Stimulated activated CD4-positive, alpha-beta T cell treated with anti-CD3 and anti-CD28 coated beads, Interleukin-2, amount 100 ng/mL, for 24 hours (primary cell): ENCODE results near the gene SPSB2.
A peak's percentile ranks its signal among the peaks of the same experiment; 100 is the strongest.
"Not testable (repeated sequence)": the region's sequence is repeated elsewhere in the genome, so short reads cannot be mapped to it uniquely, and the experiment has no call there.

Source experiments
- DNase-seq, 2 donors: peaks; one replicate each; pipeline ENCODE4 v3.0.0-alpha.2; 2020

SPSB2 gene

DNA sequence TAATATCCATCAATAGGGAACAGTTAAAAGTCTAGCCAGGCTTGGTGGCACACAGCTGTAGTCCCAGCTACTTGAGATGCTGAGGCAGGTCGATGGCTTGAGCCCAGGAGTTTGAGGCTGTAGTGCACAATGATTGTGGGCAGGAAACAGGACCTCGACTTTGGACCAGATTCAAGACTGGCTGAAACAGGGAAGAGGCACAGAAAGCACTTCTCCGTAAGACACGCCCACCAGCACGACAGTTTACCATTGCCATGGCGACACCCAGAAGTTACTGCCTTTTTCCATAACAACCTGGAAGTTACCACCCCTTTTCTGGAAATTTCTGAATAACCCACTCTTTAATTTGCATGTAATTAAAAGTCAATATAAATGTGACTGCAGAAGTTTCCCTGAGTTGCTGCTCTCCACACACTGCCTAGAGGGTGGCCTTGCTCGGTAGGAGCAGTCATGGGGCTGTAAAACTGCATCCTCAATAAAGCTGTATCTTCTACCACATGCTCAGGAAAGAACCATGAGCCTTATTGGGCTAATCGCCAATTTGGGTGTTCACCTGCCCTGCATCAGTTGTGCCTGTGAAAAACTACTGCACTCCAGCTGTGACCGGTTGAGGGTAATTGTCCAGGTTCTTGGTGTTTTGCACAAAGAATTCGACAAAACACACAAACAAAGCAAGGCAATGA lies 26.9 kb upstream of the SPSB2 start:
- peak in 1 of 2 donors; percentile 29 for DNase-seq

- DNase-seq, result no peak
Measured at GRCh38 chr12:6899427-6899826, 26.3 kb upstream of the SPSB2 start.

DNA sequence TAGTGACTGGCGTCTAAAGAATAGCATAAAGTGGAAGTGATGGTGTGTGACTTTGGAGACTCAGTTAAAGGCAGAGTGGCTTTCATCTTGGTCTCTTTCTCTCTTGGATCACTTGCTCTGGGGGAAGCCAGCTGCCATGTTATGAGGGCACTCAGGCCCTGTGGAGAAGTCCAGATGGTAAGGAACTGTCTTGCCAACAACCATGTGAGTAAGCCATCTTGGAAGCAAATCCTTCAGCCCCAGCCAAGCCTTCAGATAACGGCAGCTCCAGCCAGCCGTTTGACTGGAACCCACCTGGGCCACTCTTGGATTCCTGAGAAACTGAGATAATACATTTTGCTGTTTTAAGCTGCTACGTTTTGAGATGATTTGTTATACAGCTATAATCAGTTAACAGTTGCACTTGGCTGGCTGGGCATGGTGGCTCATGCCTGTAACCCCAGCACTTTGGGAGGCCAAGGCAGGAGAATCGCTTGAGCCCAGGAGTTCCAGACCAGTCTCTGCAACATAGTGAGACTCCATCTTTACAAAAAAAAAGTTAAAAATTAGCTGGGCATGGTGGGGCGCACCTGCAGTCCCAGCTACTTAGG lies 23.8 kb upstream of the SPSB2 start:
- no peak for DNase-seq

- no peak for DNase-seq
Measured at GRCh38 chr12:6894321-6894720, 21.2 kb upstream of the SPSB2 start.

GRCh38 chr12:6892683-6893082 lies 19.6 kb upstream of the SPSB2 start:
- not testable (repeated sequence) for DNase-seq

- no peak for DNase-seq
Measured at GRCh38 chr12:6891646-6892001, 18.5 kb upstream of the SPSB2 start.

DNA sequence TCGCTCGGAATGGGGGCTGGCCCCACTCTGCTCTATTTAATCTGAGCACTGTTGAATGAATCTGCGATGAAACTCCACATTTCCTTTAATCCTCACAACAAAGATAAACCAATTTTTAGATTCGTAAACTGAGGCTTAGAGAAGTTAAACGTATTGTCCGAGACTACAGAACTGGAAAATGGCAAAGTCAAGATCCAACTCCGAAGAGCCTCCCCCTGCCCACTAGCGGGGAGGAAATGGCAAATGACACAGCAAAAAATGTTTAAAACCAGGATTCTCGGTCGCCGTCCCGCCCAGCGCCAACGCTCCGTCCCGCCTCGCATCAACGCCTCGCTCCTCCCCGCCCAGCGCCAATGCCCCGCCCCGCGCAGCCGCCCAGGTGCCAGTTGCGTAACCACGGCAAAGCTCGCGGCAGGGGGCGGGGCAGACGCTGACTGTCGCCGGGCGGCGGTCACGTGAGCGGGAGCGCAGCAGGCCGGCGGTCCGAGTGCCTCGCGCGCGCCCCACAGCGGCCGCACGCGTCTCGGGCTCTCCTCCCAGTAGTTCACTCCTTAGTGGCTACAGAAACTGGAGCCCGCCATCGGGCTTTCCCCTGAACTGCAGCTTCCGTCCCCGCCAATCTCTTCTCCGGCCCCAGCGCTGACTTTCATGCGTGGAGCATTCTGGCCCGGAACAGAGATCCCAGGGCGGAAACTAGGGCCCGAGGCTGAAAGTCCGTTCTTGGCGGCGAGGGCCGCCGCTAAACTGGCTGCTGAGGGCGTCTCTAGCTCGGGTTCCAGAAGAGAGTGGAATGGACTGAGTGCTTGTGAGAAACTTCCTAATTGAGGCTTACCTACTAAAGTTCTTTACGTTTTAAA lies 17.9 kb upstream of the SPSB2 start:
- DNase-seq, result peak; percentile 100

DNA sequence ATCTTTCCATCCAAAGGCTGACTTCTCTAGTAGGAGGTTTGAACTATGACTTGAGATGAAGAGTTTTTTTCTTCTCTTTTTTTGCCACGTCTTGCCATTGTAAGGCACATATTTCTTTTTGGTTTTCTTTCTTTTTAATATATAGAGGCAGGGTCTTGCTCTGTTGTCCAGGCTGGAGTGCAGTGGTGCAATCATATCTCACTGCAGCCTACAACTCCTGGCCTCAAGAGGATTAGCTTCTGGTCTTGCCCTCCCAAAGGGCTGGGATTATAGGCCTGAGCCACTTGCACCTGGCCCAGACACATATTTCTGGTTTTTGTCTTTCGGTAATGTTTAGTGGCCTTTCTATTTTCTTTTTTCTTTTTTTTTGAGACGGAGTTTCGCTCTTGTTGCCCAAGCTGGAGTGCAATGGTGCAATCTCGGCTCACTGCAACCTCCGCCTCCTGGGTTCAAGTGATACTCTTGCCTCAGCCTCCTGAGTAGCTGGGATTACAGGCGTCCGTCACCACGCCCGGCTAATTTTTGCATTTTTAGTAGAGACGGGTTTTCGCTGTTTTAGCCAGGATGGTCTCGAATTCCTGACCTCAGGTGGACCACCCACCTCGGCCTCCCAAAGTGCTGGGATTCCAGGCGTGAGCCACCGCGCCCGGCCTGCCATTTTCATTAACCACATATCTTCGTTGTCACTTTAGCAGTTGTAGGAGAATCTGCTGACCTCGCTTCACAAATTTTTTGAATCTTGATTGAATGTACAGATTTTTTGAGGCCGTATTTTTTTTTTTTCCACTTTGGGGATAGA lies 16.9 kb upstream of the SPSB2 start:
- not testable (repeated sequence) for DNase-seq

GRCh38 chr12:6888794-6889193 lies 15.7 kb upstream of the SPSB2 start:
- DNase-seq, result not testable (repeated sequence)

DNA sequence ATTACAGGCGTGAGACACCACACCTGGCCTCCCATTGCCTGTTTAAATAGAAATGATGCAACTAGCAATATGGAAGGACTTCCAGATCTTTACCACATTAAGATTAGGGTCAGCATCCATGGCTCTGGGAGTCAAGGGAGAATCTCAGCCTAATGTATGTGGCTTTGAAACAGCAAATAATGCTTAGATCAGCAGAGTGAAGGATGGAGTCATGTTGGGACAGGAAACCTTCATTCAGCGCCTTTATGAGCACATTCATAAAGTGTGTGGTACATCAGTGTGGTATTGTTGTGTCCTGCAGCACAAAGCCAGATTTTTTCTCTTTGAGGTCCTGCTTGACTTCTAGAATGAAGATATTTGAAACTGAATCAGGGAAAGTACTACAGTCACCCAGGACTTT lies 15.3 kb upstream of the SPSB2 start:
- DNase-seq, result no peak

DNA sequence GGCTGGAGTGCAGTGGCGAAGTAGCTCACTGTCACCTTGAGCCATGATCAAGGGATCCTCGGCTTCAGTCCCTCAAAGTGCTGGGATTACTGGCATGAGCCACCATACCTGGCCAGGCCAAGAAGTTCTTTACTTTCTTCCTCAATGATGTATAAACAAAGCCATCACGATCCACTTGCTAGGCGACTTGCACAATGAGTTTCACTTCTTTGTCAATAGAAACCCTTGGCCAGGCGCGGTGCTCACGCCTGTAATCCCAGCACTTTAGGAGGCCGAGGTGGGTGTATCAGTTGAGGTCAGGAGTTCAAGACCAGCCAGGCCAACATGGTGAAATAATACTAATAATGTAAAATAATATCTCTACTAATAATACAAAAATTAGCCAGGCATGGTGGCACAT lies 14.4 kb upstream of the SPSB2 start:
- no peak for DNase-seq

DNA sequence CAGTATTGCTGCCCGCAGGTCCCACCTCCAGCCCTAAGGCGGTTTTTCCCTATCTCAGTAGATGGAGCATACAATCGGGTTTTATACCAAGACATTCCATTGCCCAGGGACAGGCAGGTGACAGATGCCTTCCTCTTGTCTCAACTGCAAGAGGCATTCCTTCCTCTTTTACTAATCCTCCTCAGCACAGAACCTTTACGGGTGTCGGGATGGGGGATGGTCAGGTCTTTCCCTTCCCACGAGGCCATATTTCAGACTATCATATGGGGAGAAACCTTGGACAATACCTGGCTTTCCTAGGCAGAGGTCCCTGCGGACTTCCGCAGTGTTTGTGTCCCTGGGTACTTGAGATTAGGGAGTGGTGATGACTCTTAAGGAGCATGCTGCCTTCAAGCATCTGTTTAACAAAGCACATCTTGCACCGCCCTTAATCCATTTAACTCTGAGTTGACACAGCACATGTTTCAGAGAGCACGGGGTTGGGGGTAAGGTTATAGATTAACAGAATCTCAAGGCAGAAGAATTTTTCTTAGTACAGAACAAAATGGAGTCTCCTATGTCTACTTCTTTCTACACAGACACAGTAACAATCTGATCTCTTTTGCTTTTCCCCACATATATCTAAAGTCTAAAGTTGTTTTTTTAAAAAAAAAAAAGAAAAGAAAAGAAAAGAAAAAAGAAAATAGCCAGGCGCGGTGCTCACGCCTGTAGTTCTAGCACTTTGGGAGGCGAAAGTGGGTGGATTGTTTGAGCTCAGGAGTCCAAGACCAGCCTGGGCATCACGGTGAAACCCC lies 13.3 kb upstream of the SPSB2 start:
- not testable (repeated sequence) for DNase-seq

DNA sequence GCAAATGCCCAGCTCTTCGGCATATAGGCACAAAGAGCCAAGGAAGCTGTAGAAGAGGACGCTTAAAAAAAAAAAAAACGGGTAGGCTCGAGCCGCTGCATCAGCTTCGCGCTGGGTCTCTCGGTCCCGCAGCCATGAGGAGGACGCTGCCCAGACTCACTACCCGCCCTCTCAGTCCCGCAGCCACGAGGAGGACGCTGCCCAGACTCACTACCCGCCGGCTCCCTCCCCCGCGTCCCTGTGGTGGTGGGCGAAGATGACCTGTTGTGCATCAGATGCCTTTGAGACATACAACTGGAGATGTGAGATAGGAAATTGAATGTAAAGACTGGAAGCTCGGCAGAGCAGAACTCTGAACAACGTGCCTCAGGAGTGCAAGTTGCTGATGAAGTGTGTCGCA lies 11.4 kb upstream of the SPSB2 start:
- no peak for DNase-seq

DNA sequence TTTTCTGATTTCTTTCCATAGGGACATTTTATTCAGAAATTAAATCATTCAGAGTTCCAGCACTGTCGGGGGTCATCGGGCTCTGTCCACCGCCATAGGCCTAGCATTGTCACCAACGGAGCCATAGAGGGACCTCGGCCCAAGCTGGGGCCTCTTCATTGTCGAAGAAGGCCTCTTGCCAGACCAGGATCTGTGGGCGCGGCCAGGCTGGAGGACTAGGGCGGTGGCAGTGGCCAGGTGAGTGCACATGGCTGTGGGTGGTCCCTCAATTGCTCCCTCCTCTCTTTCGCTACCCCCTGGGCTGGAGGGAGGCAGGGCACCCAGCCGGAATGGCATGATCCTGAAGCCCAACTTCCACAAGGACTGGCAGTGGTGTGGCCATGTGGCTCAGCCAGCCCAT lies 10.6 kb upstream of the SPSB2 start:
- DNase-seq, result no peak

DNA sequence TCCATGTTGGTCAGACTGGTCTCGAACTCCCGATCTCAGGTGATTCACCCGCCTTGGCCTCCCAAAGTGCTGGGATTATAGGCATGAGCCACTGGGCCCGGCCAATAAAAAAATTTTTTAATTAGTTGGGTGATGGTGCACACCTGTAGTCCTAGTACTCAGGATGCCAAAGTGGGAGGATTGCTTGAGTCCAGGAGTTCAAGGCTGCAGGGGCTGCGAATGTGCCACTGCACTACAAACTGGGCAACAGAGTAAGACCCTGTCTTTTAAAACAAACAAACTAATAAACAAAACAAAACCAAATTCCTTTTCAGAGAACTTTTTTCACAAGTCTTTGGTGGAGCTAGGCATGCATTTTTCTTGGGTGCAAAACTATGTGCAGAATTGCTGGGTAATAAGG lies 10.1 kb upstream of the SPSB2 start:
- DNase-seq, result no peak

DNA sequence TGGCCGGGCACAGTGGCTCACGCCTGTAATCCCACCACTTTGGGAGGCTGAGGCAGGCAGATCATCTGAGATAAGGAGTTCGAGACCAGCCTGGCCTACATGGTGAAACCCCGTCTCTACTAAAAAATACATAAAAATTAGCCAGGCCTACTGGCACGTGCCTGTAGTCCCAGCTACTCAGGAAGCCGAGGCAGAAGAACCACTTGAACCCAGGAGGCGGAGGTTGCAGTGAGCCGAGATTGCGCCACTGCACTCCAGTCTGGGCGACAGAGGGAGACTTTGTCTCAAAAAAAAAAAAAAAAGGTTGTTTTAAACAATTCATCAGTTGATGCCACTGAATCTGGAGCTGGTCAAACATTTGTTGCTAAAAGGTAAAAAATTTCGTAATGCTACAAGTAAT lies 6.7 kb upstream of the SPSB2 start:
- not testable (repeated sequence) for DNase-seq

GRCh38 chr12:6874015-6874368 lies 889 bp upstream of the SPSB2 start:
- not testable (repeated sequence) for DNase-seq

- DNase-seq, result peak; percentile 88 to 90
Measured at GRCh38 chr12:6872073-6873048, 742 bp downstream of the SPSB2 start.

- DNase-seq, result peak; percentile 37 to 66
Measured at GRCh38 chr12:6871052-6871957, 1.8 kb downstream of the SPSB2 start.

GRCh38 chr12:6870304-6870703 lies 2.8 kb downstream of the SPSB2 start:
- DNase-seq, result not testable (repeated sequence)
